HTERT RPE-1 (cell line): ENCODE data around the gene CACNA2D2.

ENCODE experiments used
- in situ Hi-C: fragments of 300-500 bp; cut with MboI; formaldehyde crosslinking; loops from 4 replicates; pipeline ENCODE4 v1.14.3; 2020; ENCODE audit warnings: low sequenced_read_pairs

CACNA2D2 gene

GRCh38 chr3:50375258-50375931 lies 128.0 kb downstream of the CACNA2D2 start:
- in situ Hi-C loops: no loop called here

- in situ Hi-C loops: no loop called here
Observed at GRCh38 chr3:50374363-50375257, 128.8 kb downstream of the CACNA2D2 start.

GRCh38 chr3:50373146-50374051 lies 130.0 kb downstream of the CACNA2D2 start:
- in situ Hi-C loops: no loop called here

- in situ Hi-C loops: no loop called here
Observed at GRCh38 chr3:50372349-50372748, 131.1 kb downstream of the CACNA2D2 start.

GRCh38 chr3:50371133-50371685 lies 132.2 kb downstream of the CACNA2D2 start:
- in situ Hi-C loops: no loop called here

GRCh38 chr3:50370594-50370993 lies 132.8 kb downstream of the CACNA2D2 start:
- in situ Hi-C loops: no loop called here

GRCh38 chr3:50369012-50369670 lies 134.3 kb downstream of the CACNA2D2 start:
- in situ Hi-C loops: no loop called here

GRCh38 chr3:50365842-50366220 lies 137.6 kb downstream of the CACNA2D2 start:
- in situ Hi-C loops: no loop called here

GRCh38 chr3:50365080-50365841 lies 138.2 kb downstream of the CACNA2D2 start:
- in situ Hi-C loops: no loop called here

- in situ Hi-C loops: no loop called here
Observed at GRCh38 chr3:50364573-50365079, 138.8 kb downstream of the CACNA2D2 start.

GRCh38 chr3:50359760-50360110 lies 143.7 kb downstream of the CACNA2D2 start:
- in situ Hi-C loops: no loop called here

GRCh38 chr3:50358911-50359759 lies 144.3 kb downstream of the CACNA2D2 start, which contains the start of gene TMEM115:
Gene TMEM115, minus strand, starts transcription at chr3:50359521. Its CDS starts 458 bp downstream, at chr3:50359063.
- in situ Hi-C loops: no loop called here

GRCh38 chr3:50358355-50358910 lies 145.0 kb downstream of the CACNA2D2 start:
- in situ Hi-C loops: no loop called here

- in situ Hi-C loops: no loop called here
Observed at GRCh38 chr3:50357481-50357880, 146.0 kb downstream of the CACNA2D2 start.

- in situ Hi-C loops: no loop called here
Observed at GRCh38 chr3:50356553-50356952, 146.9 kb downstream of the CACNA2D2 start.

GRCh38 chr3:50355829-50356552 lies 147.4 kb downstream of the CACNA2D2 start:
- in situ Hi-C loops: no loop called here

- in situ Hi-C loops: no loop called here
Observed at GRCh38 chr3:50354850-50355249, 148.6 kb downstream of the CACNA2D2 start.
